IMR-90 (cell line): ENCODE measurements around the gene PHIP. TPM values are rescaled to one million over a fixed set of nuclear protein-coding genes. Genes with fewer than 3 reads are reported as not detected.

ENCODE experiments used
- ATAC-seq: fragments of 200-7000 bp; cut with Tn5 transposase; 2 replicates; pipeline ENCODE4 v1.9.1; 2020; ENCODE audit warnings: low read depth, mild to moderate bottlenecking, moderate library complexity
- BruUV-seq: library from RNA; stranded (reverse); fragments of 400-500 nt; replicated peaks from 2 replicates; lab custom pipeline; 2021; lab: Mats Ljungman, UMichigan
- CTCF ChIA-PET: fragments of 300-600 bp; formaldehyde crosslinking; extraction: SDS; loops from one replicate; lab custom pipeline; 2021; ENCODE audit warnings: antibody characterized with exemption; lab: Yijun Ruan, JAX
- POLR2A ChIA-PET: fragments of 300-600 bp; sonication (Branson Sonifier 250); formaldehyde crosslinking; loops from one replicate; lab custom pipeline; 2022; ENCODE audit warnings: antibody characterized with exemption; ENCODE audit not compliant: unreplicated experiment; lab: Charles Lee
- DNase-seq: peaks from one replicate; pipeline ENCODE4 v3.0.0; 2013
- H2AFZ ChIP-seq: replicated peaks from 2 replicates; pipeline ENCODE3; 2013; ENCODE audit warnings: low read length, mild to moderate bottlenecking; ENCODE audit not compliant: poor library complexity
- H2AK5ac ChIP-seq: 2 replicates; pipeline ENCODE4 v1.6.1; 2013; ENCODE audit warnings: low read depth, low read length, inconsistent platforms
- H2AK9ac ChIP-seq: replicated peaks from 2 replicates; pipeline ENCODE3; 2013; ENCODE audit warnings: mild to moderate bottlenecking, low read depth, low read length, moderate library complexity; ENCODE audit not compliant: poor library complexity
- H2BK120ac ChIP-seq: 2 replicates; pipeline ENCODE4 v1.6.1; 2013; ENCODE audit warnings: low read depth, low read length, inconsistent platforms
- H2BK15ac ChIP-seq: 3 replicates; pipeline ENCODE4 v1.6.1; 2013; ENCODE audit warnings: low read depth, low read length, inconsistent platforms
- H2BK20ac ChIP-seq: 2 replicates; pipeline ENCODE4 v1.6.1; 2013; ENCODE audit warnings: low read depth, mild to moderate bottlenecking, inconsistent platforms, low read length, moderate library complexity
- H2BK5ac ChIP-seq: 2 replicates; pipeline ENCODE4 v1.6.1; 2013; ENCODE audit warnings: mild to moderate bottlenecking, low read depth, low read length, inconsistent platforms; ENCODE audit not compliant: poor library complexity, severe bottlenecking
- H3K14ac ChIP-seq: replicated peaks from 2 replicates; pipeline ENCODE4 v1.6.1; 2013; ENCODE audit warnings: low read depth, low read length, inconsistent platforms
- H3K18ac ChIP-seq: 2 replicates; pipeline ENCODE4 v1.6.1; 2013; ENCODE audit warnings: low read depth, low read length, control low read depth
- H3K23ac ChIP-seq: 2 replicates; pipeline ENCODE4 v1.6.1; 2013; ENCODE audit warnings: low read depth, low read length, inconsistent platforms
- H3K27ac ChIP-seq: 2 replicates; pipeline ENCODE4 v1.5.1; 2013; ENCODE audit warnings: mild to moderate bottlenecking, control low read depth, low read length; ENCODE audit not compliant: insufficient read depth
- H3K27me3 ChIP-seq: 2 replicates; pipeline ENCODE4 v1.6.1; 2013; ENCODE audit warnings: low read length; ENCODE audit not compliant: control insufficient read depth, insufficient read depth
- H3K36me3 ChIP-seq: 2 replicates; pipeline ENCODE4 v1.6.1; 2013; ENCODE audit warnings: low read length, mixed read lengths; ENCODE audit not compliant: control insufficient read depth, insufficient read depth
- H3K4ac ChIP-seq: 2 replicates; pipeline ENCODE4 v1.6.1; 2013; ENCODE audit warnings: low read depth, low read length, inconsistent platforms
- H3K4me1 ChIP-seq: 2 replicates; pipeline ENCODE4 v1.6.1; 2013; ENCODE audit warnings: low read length, mixed read lengths; ENCODE audit not compliant: control insufficient read depth, insufficient read depth
- H3K4me2 ChIP-seq: 2 replicates; pipeline ENCODE4 v1.6.1; 2013; ENCODE audit warnings: low read depth, mild to moderate bottlenecking, control low read depth, low read length, moderate library complexity
- H3K4me3 ChIP-seq: 2 replicates; pipeline ENCODE4 v1.5.1; 2013; ENCODE audit warnings: low read depth, mild to moderate bottlenecking, control low read depth, low read length, moderate library complexity; ENCODE audit not compliant: insufficient read depth
- H3K56ac ChIP-seq: 2 replicates; pipeline ENCODE4 v1.6.1; 2013; ENCODE audit warnings: low read length, inconsistent platforms; ENCODE audit not compliant: insufficient read depth; ENCODE audit errors: extremely low read depth
- H3K79me1 ChIP-seq, 2 experiments: 2 replicates each; pipeline ENCODE4 v1.6.1; 2013; ENCODE audit warnings: low read length in 2 of 2, inconsistent platforms in 1 of 2, low read depth in 1 of 2
- H3K9ac ChIP-seq: 2 replicates; pipeline ENCODE4 v1.6.1; 2013; ENCODE audit warnings: low read depth, low read length, control low read depth
- H3K9me1 ChIP-seq: 2 replicates; pipeline ENCODE4 v1.6.1; 2013; ENCODE audit warnings: low read length, inconsistent platforms; ENCODE audit not compliant: insufficient read depth
- H3K9me3 ChIP-seq: 2 replicates; pipeline ENCODE4 v1.6.1; 2013; ENCODE audit warnings: low read length; ENCODE audit not compliant: control insufficient read depth, insufficient read depth
- H4K20me1 ChIP-seq: 2 replicates; pipeline ENCODE4 v1.6.1; 2013; ENCODE audit warnings: low read length, inconsistent platforms; ENCODE audit not compliant: insufficient read depth
- H4K5ac ChIP-seq: 2 replicates; pipeline ENCODE4 v1.6.1; 2013; ENCODE audit warnings: mild to moderate bottlenecking, low read depth, low read length, control low read depth
- H4K8ac ChIP-seq, 2 experiments: 2 replicates each; pipeline ENCODE4 v1.6.1; 2013; ENCODE audit warnings: low read depth in 2 of 2, low read length in 2 of 2, control low read depth in 1 of 2, inconsistent platforms in 1 of 2
- H4K91ac ChIP-seq: 2 replicates; pipeline ENCODE4 v1.6.1; 2013; ENCODE audit warnings: low read depth, low read length, inconsistent platforms; ENCODE audit not compliant: insufficient read depth
- BHLHE40 ChIP-seq: fragments of 150-350 bp; IDR thresholded peaks from 2 replicates; pipeline ENCODE4 v1.6.1; 2016; ENCODE audit warnings: mild to moderate bottlenecking, low read depth, low read length
- CHD1 ChIP-seq: IDR thresholded peaks from 2 replicates; pipeline ENCODE4 v1.6.1; 2012; ENCODE audit warnings: low read depth, low read length, improper control_type of control experiment
- CTCF ChIP-seq: conservative IDR thresholded peaks from 2 replicates; pipeline ENCODE4 v1.5.1; 2012; ENCODE audit warnings: mild to moderate bottlenecking, low read depth, low read length, improper control_type of control experiment
- ELK1 ChIP-seq: fragments of 150-350 bp; IDR thresholded peaks from 2 replicates; pipeline ENCODE4 v1.6.1; 2016; ENCODE audit warnings: low read depth, mild to moderate bottlenecking, low read length, moderate library complexity, borderline replicate concordance
- FOS ChIP-seq: fragments of 150-350 bp; IDR thresholded peaks from 2 replicates; pipeline ENCODE4 v1.6.1; 2016; ENCODE audit warnings: low read depth, low read length
- MAFK ChIP-seq: IDR thresholded peaks from 2 replicates; pipeline ENCODE4 v1.6.1; 2012; ENCODE audit warnings: low read depth, low read length, improper control_type of control experiment
- NFE2L2 ChIP-seq: fragments of 150-350 bp; IDR thresholded peaks from 2 replicates; pipeline ENCODE4 v1.6.1; 2016; ENCODE audit warnings: low read depth, mild to moderate bottlenecking, low read length
- POLR2A ChIP-seq: IDR thresholded peaks from 2 replicates; pipeline ENCODE4 v1.6.1; 2012; ENCODE audit warnings: mild to moderate bottlenecking, low read depth, low read length
- RAD21 ChIP-seq: IDR thresholded peaks from 2 replicates; pipeline ENCODE4 v1.6.1; 2012; ENCODE audit warnings: low read length, improper control_type of control experiment
- SMC3 ChIP-seq: fragments of 150-350 bp; IDR thresholded peaks from 2 replicates; pipeline ENCODE4 v1.6.1; 2016; ENCODE audit warnings: low read depth, mild to moderate bottlenecking, antibody characterized with exemption, low read length, moderate library complexity
- USF2 ChIP-seq: fragments of 150-350 bp; IDR thresholded peaks from 2 replicates; pipeline ENCODE4 v1.6.1; 2017; ENCODE audit warnings: mild to moderate bottlenecking, antibody characterized with exemption, low read length, low read depth
- WGBS, 2 experiments: methylation state at CpG; one replicate each; pipeline versions ENCODE4 v1.1.5 to v1.1.7; 2013; ENCODE audit warnings: missing lambda C conversion rate in 2 of 2; ENCODE audit not compliant: insufficient read length in 1 of 2; ENCODE audit errors: extremely low coverage in 2 of 2; 5-methylcytosine and 5-hydroxymethylcytosine counted together
- dilution Hi-C: fragments of 300-500 bp; cut with HindIII; formaldehyde crosslinking; loops from one replicate; pipeline ENCODE4 v1.14.3; 2018; ENCODE audit warnings: low sequenced_read_pairs; ENCODE audit not compliant: unreplicated experiment
- in situ Hi-C: fragments of 300-500 bp; cut with MboI; formaldehyde crosslinking; loops from 3 replicates; pipeline ENCODE4 v1.14.3; 2019; ENCODE audit warnings: low sequenced_read_pairs, inconsistent platforms, mixed read lengths
- intact Hi-C: fragments of 100-400 bp; cut with micrococcal nuclease; formaldehyde crosslinking; loops from 2 replicates; pipeline ENCODE4 v1.10.0; 2022
- polyA plus RNA-seq, 3 experiments: library from polyadenylated mRNA; depleted of rRNA; stranded (reverse); fragments of >200 nt; gene quantifications; 2 replicates each; pipeline ENCODE4 v1.2.3, GENCODE V29; 2012; ENCODE audit warnings: low replicate concordance in 1 of 3
- total RNA-seq: library from RNA; depleted of rRNA; stranded (reverse); fragments of >200 nt; gene quantifications from 2 replicates; pipeline ENCODE4 v1.2.3, GENCODE V29; 2012

PHIP gene
- total and polyA plus RNA-seq, 2 of the 4 experiments (the other 2 are of a cell fraction): 3.4 to 20.4 TPM

GRCh38 chr6:78952362-78952761, 125.7 kb downstream of the PHIP start:
- no peak for ATAC-seq
- WGBS, 2 experiments: no CpG with 5 or more reads among the region's 1 CpG
- no peak overlapping the region for H2BK5ac ChIP-seq
- H3K9me1 ChIP-seq: no peaks in the 10 kb centered on the region
- H3K27me3 ChIP-seq: no peaks in the 10 kb centered on the region
- no peak for DNase-seq
- H3K4me1 ChIP-seq: no peaks in the 10 kb centered on the region
- CTCF ChIA-PET: no interaction called here
- H3K9me3 ChIP-seq: peaks cover 9% of the 10 kb centered on the region
- H3K27ac ChIP-seq: no peak overlapping the region
- no peak overlapping the region for H2BK15ac ChIP-seq
- intact Hi-C loops: no loop called here
- TF ChIP-seq CHD1: no peak
- TF ChIP-seq ELK1: no peak
- no peak for TF ChIP-seq POLR2A
- no peak for TF ChIP-seq FOS
- TF ChIP-seq RAD21: no peak
- no peak for TF ChIP-seq BHLHE40
- no peak for TF ChIP-seq CTCF
- TF ChIP-seq MAFK: no peak
- no peak for TF ChIP-seq USF2
- TF ChIP-seq SMC3: no peak
- TF ChIP-seq NFE2L2: no peak
- in situ Hi-C loops: no loop called here
- dilution Hi-C loops: no loop called here
- H2BK20ac ChIP-seq: no peak overlapping the region
- no peak overlapping the region for H2AFZ ChIP-seq
- H3K4ac ChIP-seq: no peak overlapping the region
- H2BK120ac ChIP-seq: no peak overlapping the region
- no peak overlapping the region for H3K18ac ChIP-seq
- no peak overlapping the region for H3K23ac ChIP-seq
- POLR2A ChIA-PET: no interaction called here
- H2AK5ac ChIP-seq: no peak overlapping the region
- no TSS peak for BruUV-seq
- no peaks in the 10 kb centered on the region; a peak in 1 of 4 replicates for H3K79me1 ChIP-seq
- H2AK9ac ChIP-seq: no peak overlapping the region
- no peak overlapping the region for H3K9ac ChIP-seq
- no peaks in the 10 kb centered on the region for H4K20me1 ChIP-seq
- H4K91ac ChIP-seq: no peak overlapping the region
- H4K5ac ChIP-seq: no peak overlapping the region
- H3K4me2 ChIP-seq: no peak overlapping the region
- no peak overlapping the region for H3K4me3 ChIP-seq
- no peak overlapping the region for H4K8ac ChIP-seq
- H3K36me3 ChIP-seq: peaks cover 14% of the 10 kb centered on the region
- no peak overlapping the region for H3K14ac ChIP-seq
- H3K56ac ChIP-seq: no peak overlapping the region
